Activated CD4-positive, alpha-beta memory T cell treated with anti-CD3 and anti-CD28 coated beads for 36 hours (primary cell): ENCODE measurements around the gene RHBDL2. TPM values are rescaled to one million over a fixed set of nuclear protein-coding genes. Genes with fewer than 3 reads are reported as not detected.

Experiments
- CTCF ChIA-PET: fragments of 350-600 bp; sonication (Branson Sonifier 250); formaldehyde crosslinking; loops from one replicate; lab custom pipeline; 2021; ENCODE audit warnings: antibody characterized with exemption, inconsistent platforms; lab: Charles Lee
- POLR2A ChIA-PET: fragments of 350-600 bp; sonication (Branson Sonifier 250); formaldehyde crosslinking; loops from one replicate; lab custom pipeline; 2021; ENCODE audit warnings: antibody characterized with exemption; lab: Charles Lee
- DNase-seq: peaks from one replicate; pipeline ENCODE4 v3.0.0-alpha.2; 2020
- H3K27ac Mint-ChIP-seq: one replicate; pipeline ENCODE4 v1.8.0; 2021; ENCODE audit warnings: mixed read lengths
- H3K27me3 Mint-ChIP-seq: one replicate; pipeline ENCODE4 v1.8.0; 2021; ENCODE audit warnings: mixed read lengths
- H3K36me3 Mint-ChIP-seq: one replicate; pipeline ENCODE4 v1.8.0; 2021; ENCODE audit warnings: mixed read lengths
- H3K4me1 Mint-ChIP-seq: one replicate; pipeline ENCODE4 v1.8.0; 2021; ENCODE audit warnings: low read depth, mixed read lengths
- H3K4me3 Mint-ChIP-seq: one replicate; pipeline ENCODE4 v1.8.0; 2021; ENCODE audit warnings: mild to moderate bottlenecking, mixed read lengths
- H3K9me3 Mint-ChIP-seq: one replicate; pipeline ENCODE4 v1.8.0; 2021; ENCODE audit warnings: mixed read lengths
- intact Hi-C: fragments of 100-400 bp; cut with micrococcal nuclease; formaldehyde crosslinking; loops from one replicate; pipeline ENCODE4 v1.15.1; 2023
- total RNA-seq, 2 experiments: library from RNA; stranded (reverse); gene quantifications; one replicate each; pipeline ENCODE4 v1.2.3, GENCODE V29; 2021

The RHBDL2 gene
- total RNA-seq, 2 experiments from 2014 or later = not detected

DNA sequence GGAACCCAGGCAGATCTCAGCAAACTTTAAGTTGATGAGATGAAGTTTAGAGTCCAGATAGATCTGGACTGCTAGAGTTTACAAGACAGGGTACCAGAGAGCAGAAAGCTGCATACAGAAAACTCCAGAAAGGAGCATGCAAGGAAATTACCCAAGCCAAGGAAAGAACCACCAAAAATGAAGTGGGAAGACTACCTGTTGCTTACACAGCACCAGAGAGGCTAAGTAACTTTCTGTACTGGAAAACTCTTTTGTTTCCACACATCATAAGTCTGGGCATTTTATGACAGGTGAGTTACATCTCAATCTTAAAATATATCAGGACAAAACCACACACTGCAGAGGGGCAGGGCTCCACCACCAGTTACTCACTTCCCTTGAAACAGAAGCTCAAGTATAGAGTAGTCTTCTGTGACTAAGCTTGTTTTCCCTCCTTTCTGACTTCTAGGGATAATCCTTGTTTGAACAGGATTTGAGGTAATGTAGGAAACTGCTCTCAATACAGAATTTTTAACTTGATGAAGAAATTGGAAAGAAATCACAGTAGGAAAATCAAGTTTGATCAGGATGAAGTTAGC, 42.9 kb downstream of the RHBDL2 start:
- peak; percentile 17 for DNase-seq
- Mint-ChIP-seq H3K4me1 (peaks cover 2% of the 10 kb centered on the region), H3K9me3 (no peaks in the 10 kb centered on the region), H3K27ac (no peak overlapping the region), H3K27me3 (no peaks in the 10 kb centered on the region), H3K4me3 (no peak overlapping the region), H3K36me3 (no peaks in the 10 kb centered on the region)
- POLR2A ChIA-PET = no interaction called here
- intact Hi-C loops = no loop called here
- CTCF ChIA-PET = no interaction called here

DNA sequence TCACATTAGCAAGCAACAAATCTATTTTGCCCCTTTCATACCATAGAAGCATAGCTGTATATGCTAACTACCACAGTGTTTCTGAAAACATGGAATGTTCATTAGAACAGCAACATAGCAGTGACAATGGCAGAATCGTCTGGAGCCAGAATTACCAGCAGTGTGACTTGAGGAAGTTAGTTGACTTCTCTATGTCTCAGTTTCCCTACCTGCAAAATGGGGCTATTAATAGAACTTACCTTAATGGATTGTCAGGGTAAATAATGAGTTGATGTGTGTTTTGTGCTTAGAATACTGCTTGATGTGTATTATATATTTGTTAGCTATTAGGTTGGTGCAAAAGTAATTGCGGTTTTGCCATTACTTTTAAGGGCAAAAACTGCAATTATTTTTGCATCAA, 45.5 kb downstream of the RHBDL2 start:
- Mint-ChIP-seq H3K4me1 (peaks cover 2% of the 10 kb centered on the region), H3K27ac (no peak overlapping the region), H3K9me3 (no peaks in the 10 kb centered on the region), H3K27me3 (no peaks in the 10 kb centered on the region), H3K36me3 (no peaks in the 10 kb centered on the region), H3K4me3 (no peak overlapping the region)
- no peak for DNase-seq
- CTCF ChIA-PET = no interaction called here
- intact Hi-C loops = no loop called here
- POLR2A ChIA-PET = no interaction called here

- CTCF ChIA-PET = interaction anchor here (1.1 to 1.7 kb wide), 2 partner anchors 26 to 71 kb away, joined by 3 to 4 read pairs; no protein-coding TSS in a partner anchor
- H3K27ac Mint-ChIP-seq = no peak overlapping the region
These were observed 48.7 kb downstream of the RHBDL2 start for GRCh38 chr1:38892976-38893375.

GRCh38 chr1:38891753-38892152, 49.9 kb downstream of the RHBDL2 start:
- no peaks in the 10 kb centered on the region for H3K36me3 Mint-ChIP-seq
- no peaks in the 10 kb centered on the region for H3K9me3 Mint-ChIP-seq
- no peak overlapping the region for H3K27ac Mint-ChIP-seq
- intact Hi-C loops = no loop called here
- ChIA-PET POLR2A (no interaction called here), CTCF (interaction anchor here (1.1 kb wide), 1 partner anchor 27 kb away, joined by 3 read pairs; no protein-coding TSS in a partner anchor)
- no peak overlapping the region for H3K4me3 Mint-ChIP-seq
- no peaks in the 10 kb centered on the region for H3K27me3 Mint-ChIP-seq
- DNase-seq = no peak
- no peaks in the 10 kb centered on the region for H3K4me1 Mint-ChIP-seq

More at GRCh38 chr1:38892976-38893375, 48.7 kb downstream of the RHBDL2 start:
- H3K4me3 Mint-ChIP-seq = no peak overlapping the region
- POLR2A ChIA-PET = no interaction called here
- H3K4me1 Mint-ChIP-seq = no peaks in the 10 kb centered on the region
- H3K9me3 Mint-ChIP-seq = no peaks in the 10 kb centered on the region
- intact Hi-C loops = no loop called here
- no peaks in the 10 kb centered on the region for H3K36me3 Mint-ChIP-seq
- H3K27me3 Mint-ChIP-seq = no peaks in the 10 kb centered on the region
- no peak for DNase-seq

- Mint-ChIP-seq H3K36me3 (no peaks in the 10 kb centered on the region), H3K9me3 (no peaks in the 10 kb centered on the region), H3K4me1 (no peaks in the 10 kb centered on the region), H3K27me3 (no peaks in the 10 kb centered on the region), H3K27ac (no peak overlapping the region), H3K4me3 (no peak overlapping the region)
- ChIA-PET CTCF (no interaction called here), POLR2A (no interaction called here)
- no peak for DNase-seq
- intact Hi-C loops = no loop called here
These were observed 52.0 kb downstream of the RHBDL2 start for GRCh38 chr1:38889589-38889988.

DNA sequence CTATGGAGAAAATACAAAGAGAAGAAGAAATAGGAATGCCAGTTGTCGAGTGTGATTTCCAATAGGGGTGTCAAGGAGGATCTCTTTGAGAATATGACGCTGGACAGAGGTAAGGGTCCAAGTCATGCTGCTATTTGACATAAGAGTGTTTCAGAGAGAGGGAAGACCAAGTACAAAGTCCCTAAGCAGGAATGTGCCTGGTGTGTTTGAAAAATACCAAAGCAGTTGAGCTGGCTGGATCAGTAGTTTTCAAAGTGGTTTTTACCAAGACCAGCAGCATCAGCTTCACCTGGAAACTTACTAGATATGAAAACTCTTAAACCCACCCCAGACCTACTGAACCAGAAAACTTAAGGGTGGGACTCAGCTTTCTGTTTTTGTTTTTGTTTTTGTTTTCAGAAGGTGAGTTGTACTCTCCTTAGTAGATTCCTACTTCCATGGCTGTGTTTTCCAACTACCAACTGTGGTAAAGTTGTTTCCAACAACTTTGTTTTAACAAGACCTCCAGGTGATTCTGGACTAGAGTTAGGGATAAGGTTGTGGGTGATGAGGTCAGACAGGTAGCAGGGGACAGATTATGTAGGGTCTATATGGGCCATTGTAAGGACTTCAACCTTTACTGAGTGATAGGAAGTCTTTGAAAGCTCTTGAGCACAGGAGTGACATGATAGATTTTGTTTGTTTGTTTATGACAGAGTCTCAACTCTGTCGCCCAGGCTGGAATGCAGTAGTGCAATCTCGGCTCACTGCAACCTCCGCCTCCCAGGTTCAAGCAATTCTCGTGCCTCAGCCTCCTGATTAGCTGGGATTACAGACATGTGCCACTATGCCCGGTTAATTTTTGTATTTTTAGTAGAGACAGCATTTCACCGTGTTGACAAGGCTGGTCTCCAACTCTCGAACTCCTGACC, 53.0 kb downstream of the RHBDL2 start:
- Mint-ChIP-seq H3K27me3 (no peaks in the 10 kb centered on the region), H3K9me3 (no peaks in the 10 kb centered on the region), H3K4me3 (no peak overlapping the region), H3K4me1 (no peaks in the 10 kb centered on the region), H3K27ac (no peak overlapping the region), H3K36me3 (no peaks in the 10 kb centered on the region)
- DNase-seq = no peak
- ChIA-PET CTCF (no interaction called here), POLR2A (no interaction called here)
- intact Hi-C loops = no loop called here

DNA sequence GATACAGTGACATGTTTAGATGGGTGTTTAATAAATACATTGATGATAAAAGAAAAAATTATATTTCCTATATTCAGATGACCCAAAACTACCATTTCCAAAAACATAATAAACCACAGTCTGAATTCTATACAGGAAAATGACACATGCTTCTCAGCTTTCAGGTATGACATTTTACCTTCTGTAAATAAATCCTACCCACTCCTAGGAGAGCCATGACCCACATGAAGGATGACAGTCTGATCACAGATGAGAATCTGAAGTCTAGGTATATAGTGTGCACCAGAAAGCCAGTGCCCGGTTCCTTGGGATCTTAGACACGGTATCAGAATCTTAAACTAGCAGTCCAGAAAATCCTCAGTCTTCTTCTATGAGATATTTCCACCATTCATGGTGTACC, 56.5 kb downstream of the RHBDL2 start:
- Mint-ChIP-seq H3K4me1 (no peaks in the 10 kb centered on the region), H3K9me3 (no peaks in the 10 kb centered on the region), H3K4me3 (no peak overlapping the region), H3K27ac (no peak overlapping the region), H3K36me3 (no peaks in the 10 kb centered on the region), H3K27me3 (no peaks in the 10 kb centered on the region)
- no peak for DNase-seq
- POLR2A ChIA-PET = interaction anchor here (0.7 kb wide), 1 partner anchor 95 kb away, joined by 3 read pairs; no protein-coding TSS in a partner anchor
- CTCF ChIA-PET = no interaction called here
- intact Hi-C loops = no loop called here

DNA sequence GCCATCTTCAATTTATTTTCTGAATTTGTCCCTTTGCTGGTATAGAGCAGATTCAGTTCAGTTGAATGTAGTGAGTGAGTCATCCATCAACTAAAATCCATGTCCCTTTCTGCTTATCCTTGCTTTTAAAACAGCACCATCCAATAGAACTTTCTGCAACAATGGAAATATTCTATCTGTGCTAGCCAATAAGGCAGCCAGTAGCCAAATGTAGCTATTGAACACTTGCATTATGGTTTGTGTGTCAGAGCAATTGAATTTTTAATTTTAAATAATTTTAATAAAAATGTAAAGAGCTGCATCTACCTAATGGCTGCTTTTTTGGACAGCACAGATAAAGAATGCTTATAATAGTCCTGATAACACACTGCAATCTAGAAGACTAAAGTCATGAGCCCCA, 60.1 kb downstream of the RHBDL2 start, which contains the start of gene GJA9:
GJA9 (minus strand) TSS at position 101 of the 400 bp plus-strand sequence. CDS start 5,489 bp downstream, outside the sequence.
- H3K4me1 Mint-ChIP-seq = no peaks in the 10 kb centered on the region

DNA sequence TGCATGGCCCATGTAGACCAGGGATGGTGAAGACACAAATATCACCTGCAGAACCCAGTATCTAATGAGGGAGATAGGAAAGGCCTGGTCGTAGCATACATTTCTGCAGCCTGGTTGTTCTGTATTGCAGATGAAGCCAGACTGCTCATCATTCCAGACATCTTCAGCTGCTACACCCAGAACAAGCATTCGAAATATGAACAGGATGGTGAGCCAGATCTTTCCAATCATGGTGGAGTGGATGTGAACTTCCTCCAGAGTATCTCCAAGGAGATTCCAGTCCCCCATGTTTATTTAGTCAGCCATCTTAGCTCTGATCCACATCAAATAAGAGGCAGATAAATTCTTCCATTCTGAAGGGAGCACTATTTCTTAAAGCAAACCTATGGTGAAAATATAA, 65.8 kb downstream of the RHBDL2 start:
- intact Hi-C loops = no loop called here
- CTCF ChIA-PET = interaction anchor here (1.3 kb wide), 1 partner anchor 88 kb away, joined by 3 read pairs; no protein-coding TSS in a partner anchor
- Mint-ChIP-seq H3K27me3 (no peaks in the 10 kb centered on the region), H3K4me3 (no peak overlapping the region), H3K27ac (no peak overlapping the region), H3K4me1 (peaks cover 24% of the 10 kb centered on the region), H3K9me3 (no peaks in the 10 kb centered on the region), H3K36me3 (peaks cover 2% of the 10 kb centered on the region)
- no peak for DNase-seq
- POLR2A ChIA-PET = interaction anchor here (1.1 kb wide), 1 partner anchor 151 kb away, joined by 3 read pairs; no protein-coding TSS in a partner anchor

More for the DNA sequence above, 60.1 kb downstream of the RHBDL2 start, which contains the start of gene GJA9:
- H3K27me3 Mint-ChIP-seq = no peaks in the 10 kb centered on the region
- no peaks in the 10 kb centered on the region for H3K9me3 Mint-ChIP-seq
- ChIA-PET CTCF (interaction anchor here (1.4 kb wide), 2 partner anchors 10 to 217 kb away, joined by 3 read pairs; no protein-coding TSS in a partner anchor), POLR2A (no interaction called here)
- no peak for DNase-seq
- H3K4me3 Mint-ChIP-seq = no peak within 1 kb of the TSS
- no peak within 1 kb of the TSS for H3K27ac Mint-ChIP-seq
- intact Hi-C loops = no loop called here
- H3K36me3 Mint-ChIP-seq = no peaks in the 10 kb centered on the region

DNA sequence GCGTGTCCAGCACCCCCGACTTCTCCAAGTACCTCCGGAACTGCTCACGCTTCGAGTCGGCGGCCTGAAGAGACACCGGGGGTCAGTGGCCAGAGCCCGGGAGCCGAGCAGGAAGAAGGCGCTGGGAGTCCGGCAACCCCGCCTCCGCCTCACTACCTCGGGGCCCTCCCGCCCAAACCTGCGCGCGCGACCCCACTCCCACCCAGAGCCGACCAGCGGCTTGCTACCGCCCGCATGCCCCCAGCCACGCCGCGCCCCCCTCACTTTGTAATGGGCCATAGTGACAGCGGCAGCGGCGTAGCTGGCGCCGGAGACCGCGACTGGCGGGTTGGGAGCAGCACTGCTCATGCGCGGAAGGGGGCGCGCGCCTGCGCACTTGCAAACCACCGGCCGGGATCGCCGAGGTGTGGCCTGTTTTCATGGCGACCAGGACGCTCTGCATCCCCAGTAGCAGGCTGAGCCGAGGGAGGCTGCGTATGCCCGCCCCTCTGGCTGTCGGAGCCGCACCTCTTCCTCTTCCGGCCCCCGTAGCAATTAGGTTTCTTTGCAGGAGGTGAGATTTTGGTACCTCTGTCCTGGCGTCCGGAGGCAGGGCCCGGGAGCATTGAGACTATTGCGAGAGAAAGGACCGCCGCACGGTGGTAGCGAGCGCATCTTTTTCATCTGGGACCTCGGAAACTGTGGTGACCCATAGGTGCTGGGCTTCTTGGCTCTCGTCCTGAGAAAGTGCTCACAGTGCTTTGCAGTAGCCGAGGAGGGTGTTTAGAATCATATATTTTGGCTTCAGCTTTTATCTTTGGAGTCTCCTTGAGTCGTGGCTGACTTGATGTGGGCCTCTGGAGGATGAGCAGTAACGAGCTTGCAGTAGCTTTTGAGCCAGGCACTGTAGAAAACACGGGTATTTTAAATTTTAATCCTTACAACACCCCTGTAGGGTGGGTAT, 68.3 kb downstream of the RHBDL2 start, which contains the start of gene MYCBP:
MYCBP (minus strand) TSS at position 322 of the 943 bp plus-strand sequence; CDS start at position 279, 43 bp downstream.
- peaks cover 26% of the 10 kb centered on the region for H3K4me1 Mint-ChIP-seq
- peak within 1 kb of the TSS; percentile 91 for H3K4me3 Mint-ChIP-seq
- DNase-seq = peak; percentile 98
- H3K27me3 Mint-ChIP-seq = no peaks in the 10 kb centered on the region
- ChIA-PET CTCF (interaction anchor here (0.6 to 2.1 kb wide), 8 partner anchors 14 to 219 kb away, joined by 3 to 7 read pairs (median 4); partner anchors contain the start of genes NDUFS5 and RRAGC), POLR2A (interaction anchor here (1.2 to 1.9 kb wide), 3 partner anchors 14 to 134 kb away, joined by 3 to 11 read pairs (median 3); partner anchors contain the start of gene RRAGC)
- peak within 1 kb of the TSS; percentile 71 for H3K27ac Mint-ChIP-seq
- peaks cover 4% of the 10 kb centered on the region for H3K36me3 Mint-ChIP-seq
- no peaks in the 10 kb centered on the region for H3K9me3 Mint-ChIP-seq
- intact Hi-C loops = loop anchor here (1.0 to 5.0 kb wide), 3 partner anchors 14 to 154 kb away; partner anchors contain the start of genes AKIRIN1, NDUFS5 and RRAGC
